Skeletal muscle tissue (tissue), 4 donors: ENCODE measurements around the gene CD79B. TPM values are rescaled to one million over a fixed set of nuclear protein-coding genes. Genes with fewer than 3 reads are reported as not detected.
"Not testable (repeated sequence)": the region's sequence is repeated elsewhere in the genome, so short reads cannot be mapped to it uniquely, and the experiment has no call there.

Experiments used
- H3K27ac ChIP-seq: one replicate; pipeline ENCODE4 v1.7.0; 2013; ENCODE audit warnings: mild to moderate bottlenecking, low read depth, low read length, inconsistent platforms
- H3K27me3 ChIP-seq, 3 donors: one replicate each; pipeline ENCODE4 v1.7.0; 2013; ENCODE audit warnings: low read length in 3 of 3; ENCODE audit not compliant: control insufficient read depth in 3 of 3, insufficient read depth in 3 of 3
- H3K36me3 ChIP-seq, 3 donors: one replicate each; pipeline ENCODE4 v1.7.0; 2013; ENCODE audit warnings: low read length in 3 of 3; ENCODE audit not compliant: control insufficient read depth in 3 of 3, insufficient read depth in 3 of 3
- H3K4me1 ChIP-seq, 3 donors: one replicate each; pipeline ENCODE4 v1.7.0; 2013; ENCODE audit warnings: low read length in 3 of 3, mild to moderate bottlenecking in 3 of 3; ENCODE audit not compliant: control insufficient read depth in 3 of 3, insufficient read depth in 3 of 3
- H3K4me3 ChIP-seq, 3 donors: one replicate each; pipeline ENCODE4 v1.7.0; 2013; ENCODE audit warnings: low read length in 3 of 3
- H3K9ac ChIP-seq, 3 donors: one replicate each; pipeline ENCODE4 v1.7.0; 2013; ENCODE audit warnings: low read length in 3 of 3, mild to moderate bottlenecking in 3 of 3, moderate library complexity in 2 of 3, low read depth in 1 of 3
- H3K9me3 ChIP-seq, 3 donors: one replicate each; pipeline ENCODE4 v1.7.0; 2013; ENCODE audit warnings: low read length in 3 of 3; ENCODE audit not compliant: control insufficient read depth in 3 of 3
- total RNA-seq: library from RNA; depleted of rRNA; stranded (reverse); fragments of >200 nt; gene quantifications from one replicate; pipeline ENCODE4 v1.2.3, GENCODE V29; 2014
- donor health status: Osteomylitis.

Gene CD79B
- total RNA-seq, 1 donor from 2014 or later = 2.1 TPM

GRCh38 chr17:63916566-63917185 lies 15.5 kb downstream of the CD79B start:
- H3K27me3 ChIP-seq = peaks cover 0 to 5% (median 0%) of the 10 kb centered on the region in 3 donors
- no peaks in the 10 kb centered on the region for H3K36me3 ChIP-seq
- peaks cover 8 to 11% (median 8%) of the 10 kb centered on the region in 3 donors for H3K4me1 ChIP-seq
- H3K9ac ChIP-seq = peak overlapping the region in 1 of 3 donors; percentile 57
- H3K9me3 ChIP-seq = no peaks in the 10 kb centered on the region
- H3K4me3 ChIP-seq = no peak overlapping the region
- H3K27ac ChIP-seq = no peak overlapping the region

DNA sequence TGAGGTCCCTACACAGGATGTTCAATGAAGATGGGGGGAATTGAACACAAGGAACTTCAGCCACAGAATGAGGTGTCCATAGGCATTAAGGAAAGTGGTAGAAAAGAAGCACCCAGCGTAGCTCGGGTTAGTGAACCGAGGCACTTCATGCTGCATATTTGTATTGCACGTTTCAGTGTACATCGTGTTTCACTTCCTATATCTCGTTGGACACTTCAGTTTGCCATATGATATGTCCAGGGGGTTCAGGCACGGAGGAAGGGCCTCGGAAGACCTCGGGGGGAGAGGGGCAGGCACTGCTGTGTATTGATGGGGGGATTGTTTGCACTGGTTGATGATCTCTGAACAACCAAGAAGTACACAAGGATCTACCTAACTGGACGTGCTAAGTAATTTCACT lies 16.4 kb downstream of the CD79B start:
- H3K27ac ChIP-seq, H3K27me3 ChIP-seq, H3K4me3 ChIP-seq, H3K9me3 ChIP-seq, H3K9ac ChIP-seq, H3K36me3 ChIP-seq: not testable (repeated sequence)
- peaks cover 8 to 11% (median 8%) of the 10 kb centered on the region in 3 donors for H3K4me1 ChIP-seq

- H3K27me3 ChIP-seq = peaks cover 0 to 12% (median 5%) of the 10 kb centered on the region in 3 donors
- no peak overlapping the region for H3K9ac ChIP-seq
- peaks cover 7 to 11% (median 8%) of the 10 kb centered on the region in 3 donors for H3K4me1 ChIP-seq
- no peaks in the 10 kb centered on the region for H3K9me3 ChIP-seq
- H3K27ac ChIP-seq = no peak overlapping the region
- no peaks in the 10 kb centered on the region for H3K36me3 ChIP-seq
- no peak overlapping the region for H3K4me3 ChIP-seq
These were observed 17.7 kb downstream of the CD79B start for GRCh38 chr17:63914471-63914870.

GRCh38 chr17:63911657-63912100 lies 20.5 kb downstream of the CD79B start:
- no peaks in the 10 kb centered on the region for H3K9me3 ChIP-seq
- no peaks in the 10 kb centered on the region for H3K36me3 ChIP-seq
- peaks cover 0 to 2% (median 0%) of the 10 kb centered on the region in 3 donors for H3K4me1 ChIP-seq
- H3K4me3 ChIP-seq = no peak overlapping the region
- H3K27ac ChIP-seq = no peak overlapping the region
- H3K27me3 ChIP-seq = peaks cover 0 to 12% (median 2%) of the 10 kb centered on the region in 3 donors
- no peak overlapping the region for H3K9ac ChIP-seq

DNA sequence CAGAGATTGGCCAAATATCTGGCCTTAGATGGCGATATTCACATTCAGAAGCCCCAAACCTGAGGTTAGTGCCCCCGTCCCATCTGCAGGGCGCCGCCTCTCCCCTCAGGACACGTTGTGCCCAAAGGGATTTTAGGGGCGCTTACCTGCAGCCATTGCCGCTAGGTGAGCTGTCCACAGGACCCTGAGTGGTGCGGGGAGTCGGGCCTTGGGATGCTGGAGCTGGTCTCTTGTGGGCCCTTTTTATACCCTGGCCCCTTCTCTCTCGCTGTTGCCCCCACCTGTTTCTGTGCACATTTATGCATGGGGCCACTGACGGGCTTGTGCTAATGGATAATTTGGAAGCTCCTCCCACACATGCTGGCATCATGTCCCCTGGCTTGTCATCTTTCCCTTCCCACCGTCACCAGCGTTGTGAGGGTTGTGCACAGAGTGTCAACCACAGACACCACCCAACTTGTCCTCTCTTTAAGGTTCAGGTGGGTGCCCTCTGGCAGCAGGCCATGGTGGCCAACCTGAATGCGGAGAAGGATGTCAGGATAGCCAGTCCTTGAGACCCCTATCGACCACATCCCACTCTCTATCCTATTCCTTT lies 21.0 kb downstream of the CD79B start, which contains the start of gene CSHL1:
Gene CSHL1, minus strand, starts transcription at position 218 of the 595 bp plus-strand sequence. Its CDS starts 62 bp downstream, at position 156.
- Histone ChIP-seq H3K9me3 (no peaks in the 10 kb centered on the region), H3K27ac (no peak within 1 kb of the TSS), H3K27me3 (peaks cover 0 to 12% (median 0%) of the 10 kb centered on the region in 3 donors), H3K36me3 (no peaks in the 10 kb centered on the region), H3K4me1 (no peaks in the 10 kb centered on the region), H3K9ac (no peak within 1 kb of the TSS), H3K4me3 (no peak within 1 kb of the TSS)

DNA sequence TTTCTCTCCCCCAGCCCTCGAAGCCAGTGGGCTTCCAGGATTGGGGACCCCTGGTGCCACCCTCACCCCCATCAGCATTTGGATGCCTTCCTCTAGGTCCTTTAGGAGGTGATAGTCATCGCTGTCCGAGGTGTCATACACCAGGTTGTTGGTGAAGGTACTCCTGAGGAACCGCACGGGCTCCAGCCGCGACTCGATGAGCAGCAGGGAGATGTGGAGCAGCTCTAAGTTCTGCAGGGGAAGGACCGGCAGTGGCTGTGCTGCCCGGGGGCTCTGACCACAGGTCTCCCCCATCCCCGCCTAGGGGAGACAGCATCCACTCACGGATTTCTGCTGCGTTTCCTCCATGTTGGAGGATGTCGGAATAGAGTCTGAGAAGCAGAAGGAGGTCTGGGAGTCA lies 22.0 kb downstream of the CD79B start:
- Histone ChIP-seq H3K9me3 (no peaks in the 10 kb centered on the region), H3K27ac (no peak overlapping the region), H3K36me3 (no peaks in the 10 kb centered on the region), H3K9ac (no peak overlapping the region), H3K4me3 (no peak overlapping the region), H3K27me3 (peaks cover 0 to 12% (median 0%) of the 10 kb centered on the region in 3 donors), H3K4me1 (no peaks in the 10 kb centered on the region)

DNA sequence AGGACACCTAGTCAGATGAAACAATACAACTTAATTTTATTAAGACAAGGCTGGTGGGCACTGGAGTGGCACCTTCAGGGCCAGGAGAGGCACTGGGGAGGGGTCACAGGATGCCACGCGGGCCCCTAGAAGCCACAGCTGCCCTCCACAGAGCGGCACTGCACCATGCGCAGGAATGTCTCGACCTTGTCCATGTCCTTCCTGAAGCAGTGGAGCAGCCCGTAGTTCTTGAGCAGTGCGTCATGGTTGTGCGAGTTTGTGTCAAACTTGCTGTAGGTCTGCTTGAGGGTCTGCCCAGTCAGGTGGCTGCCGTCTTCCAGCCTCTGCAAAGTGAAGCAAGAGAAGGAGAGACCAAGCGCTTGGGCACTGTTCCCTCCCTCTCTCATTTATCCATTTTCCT lies 22.5 kb downstream of the CD79B start:
- H3K27ac ChIP-seq, H3K4me3 ChIP-seq, H3K36me3 ChIP-seq, H3K9ac ChIP-seq, H3K9me3 ChIP-seq, H3K4me1 ChIP-seq: not testable (repeated sequence)
- peaks cover 0 to 12% (median 0%) of the 10 kb centered on the region in 3 donors for H3K27me3 ChIP-seq

- not testable (repeated sequence) for H3K36me3 ChIP-seq, H3K9me3 ChIP-seq, H3K9ac ChIP-seq, H3K27ac ChIP-seq, H3K4me1 ChIP-seq, H3K4me3 ChIP-seq
- H3K27me3 ChIP-seq = peaks cover 0 to 12% (median 0%) of the 10 kb centered on the region in 3 donors
These were observed 24.9 kb downstream of the CD79B start for GRCh38 chr17:63907161-63907778.

DNA sequence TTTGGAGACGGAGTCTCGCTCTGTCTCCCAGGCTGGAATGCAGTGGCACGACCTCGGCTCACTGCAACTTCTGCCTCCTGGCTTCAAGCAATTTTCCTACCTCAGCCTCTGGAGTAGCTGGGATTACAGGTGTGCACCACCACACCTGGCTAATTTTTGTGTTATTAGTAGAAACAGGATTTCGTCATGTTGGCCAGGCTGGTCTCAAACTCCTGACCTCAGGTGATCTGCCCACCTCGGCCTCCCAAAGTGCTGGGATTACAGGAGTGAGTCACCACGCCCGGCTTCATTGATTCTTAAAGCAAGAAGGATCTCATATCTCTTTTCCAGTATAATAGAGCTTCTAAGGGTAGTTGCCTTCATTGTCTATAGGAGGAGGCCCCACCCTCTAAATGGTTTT lies 27.3 kb downstream of the CD79B start:
- H3K36me3 ChIP-seq, H3K4me3 ChIP-seq, H3K9me3 ChIP-seq, H3K27me3 ChIP-seq, H3K27ac ChIP-seq, H3K9ac ChIP-seq, H3K4me1 ChIP-seq: not testable (repeated sequence)

DNA sequence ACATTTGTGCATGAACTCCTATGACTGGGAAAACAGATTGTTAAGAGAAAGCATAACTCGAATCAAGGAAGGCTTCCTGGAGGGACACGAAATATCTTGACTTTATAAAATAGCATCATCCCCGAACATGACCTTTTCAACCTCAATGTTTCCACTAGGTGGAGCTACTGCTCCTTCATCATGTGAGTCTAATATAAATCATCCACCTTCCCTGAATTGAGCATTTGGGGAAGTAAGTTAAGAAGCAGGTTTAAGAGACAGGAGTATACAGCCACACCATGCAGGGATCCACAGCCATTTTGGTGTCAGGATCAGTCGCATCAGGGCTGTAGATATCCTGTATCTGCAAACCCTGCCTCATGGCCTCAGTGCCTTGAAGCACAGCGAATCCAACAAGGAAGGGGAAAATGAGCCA lies 28.3 kb downstream of the CD79B start:
- H3K9ac ChIP-seq, H3K27me3 ChIP-seq, H3K36me3 ChIP-seq, H3K27ac ChIP-seq, H3K4me3 ChIP-seq, H3K4me1 ChIP-seq, H3K9me3 ChIP-seq: not testable (repeated sequence)
